DND-41 (cell line): Measurements from ENCODE around the gene ISCU.

Source experiments
- ATAC-seq: fragments of 200-7000 bp; cut with Tn5 transposase; 3 replicates; pipeline ENCODE4 v1.9.1; 2021; ENCODE audit warnings: low read depth; ENCODE audit not compliant: insufficient read depth
- DNase-seq: peaks from one replicate; pipeline ENCODE4 v3.0.0-alpha.2; 2020
- H2AFZ ChIP-seq: 2 replicates; pipeline ENCODE4 v1.6.0; 2012; ENCODE audit warnings: low read depth, low read length
- H3K27ac ChIP-seq: 2 replicates; pipeline ENCODE4 v1.5.1; 2012; ENCODE audit warnings: low read length, inconsistent platforms
- H3K27me3 ChIP-seq: fragments of 200-600 bp; sonication (generic); 2 replicates; pipeline ENCODE4 v1.6.0; 2012; ENCODE audit warnings: low read length, mild to moderate bottlenecking, inconsistent platforms; ENCODE audit not compliant: insufficient read depth, poor library complexity
- H3K36me3 ChIP-seq: 2 replicates; pipeline ENCODE4 v1.5.1; 2012; ENCODE audit warnings: low read length, inconsistent platforms; ENCODE audit not compliant: insufficient read depth
- H3K4me1 ChIP-seq: 2 replicates; pipeline ENCODE4 v1.5.1; 2012; ENCODE audit warnings: mild to moderate bottlenecking, low read length; ENCODE audit not compliant: insufficient read depth
- H3K4me2 ChIP-seq: 2 replicates; pipeline ENCODE4 v1.6.0; 2012; ENCODE audit warnings: mild to moderate bottlenecking, moderate library complexity, low read length, inconsistent platforms; ENCODE audit not compliant: insufficient read depth
- H3K4me3 ChIP-seq, 2 experiments: fragments of 200-600 bp in 1 of 2; shearing (Covaris generic) in 1 of 2; 2 replicates each; pipeline ENCODE4 v1.5.1; 2012 to 2016; ENCODE audit warnings: inconsistent platforms in 2 of 2, low read length in 2 of 2, mild to moderate bottlenecking in 2 of 2, low read depth in 1 of 2, moderate library complexity in 1 of 2
- H3K79me2 ChIP-seq: 2 replicates; pipeline ENCODE4 v1.6.0; 2012; ENCODE audit warnings: low read length, inconsistent platforms; ENCODE audit not compliant: insufficient read depth
- H3K9ac ChIP-seq: 2 replicates; pipeline ENCODE4 v1.6.0; 2012; ENCODE audit warnings: low read depth, mild to moderate bottlenecking, inconsistent platforms, low read length, moderate library complexity
- H3K9me3 ChIP-seq: 2 replicates; pipeline ENCODE4 v1.5.1; 2012; ENCODE audit warnings: low read length, moderate library complexity, mild to moderate bottlenecking, inconsistent platforms; ENCODE audit not compliant: insufficient read depth, severe bottlenecking
- H4K20me1 ChIP-seq: 2 replicates; pipeline ENCODE4 v1.6.0; 2012; ENCODE audit warnings: low read length; ENCODE audit not compliant: insufficient read depth
- CTCF ChIP-seq: IDR thresholded peaks from 2 replicates; pipeline ENCODE4 v1.5.1; 2012; ENCODE audit warnings: borderline replicate concordance, low read length, moderate library complexity, mild to moderate bottlenecking; ENCODE audit not compliant: poor library complexity, severe bottlenecking; ENCODE audit errors: extremely low read depth
- EZH2 ChIP-seq: IDR thresholded peaks from 3 replicates; pipeline ENCODE4 v1.6.1; 2012; ENCODE audit warnings: borderline replicate concordance, low read depth, mild to moderate bottlenecking, moderate library complexity, low read length, inconsistent platforms; ENCODE audit not compliant: severe bottlenecking

Gene ISCU

GRCh38 chr12:108599541-108599940 is 37.1 kb downstream of the ISCU start:
- H3K4me1 ChIP-seq = no peaks in the 10 kb centered on the region
- H3K79me2 ChIP-seq = no peaks in the 10 kb centered on the region
- no peak overlapping the region for H2AFZ ChIP-seq
- no peak overlapping the region for H3K27ac ChIP-seq
- no peaks in the 10 kb centered on the region for H3K9me3 ChIP-seq
- TF ChIP-seq CTCF = no peak
- TF ChIP-seq EZH2 = no peak
- no peak overlapping the region for H3K4me3 ChIP-seq
- H3K27me3 ChIP-seq = no peaks in the 10 kb centered on the region
- no peak overlapping the region for H3K9ac ChIP-seq
- no peaks in the 10 kb centered on the region for H4K20me1 ChIP-seq
- ATAC-seq = no peak
- no peak overlapping the region for H3K4me2 ChIP-seq
- no peaks in the 10 kb centered on the region for H3K36me3 ChIP-seq
- no peak for DNase-seq

- Histone ChIP-seq H3K9me3 (no peaks in the 10 kb centered on the region), H3K4me1 (no peaks in the 10 kb centered on the region), H3K4me3 (no peak overlapping the region), H4K20me1 (no peaks in the 10 kb centered on the region), H3K27me3 (no peaks in the 10 kb centered on the region), H3K27ac (no peak overlapping the region), H3K9ac (no peak overlapping the region), H3K4me2 (no peak overlapping the region), H3K36me3 (no peaks in the 10 kb centered on the region), H3K79me2 (no peaks in the 10 kb centered on the region), H2AFZ (no peak overlapping the region)
- no peak for TF ChIP-seq EZH2
- no peak for TF ChIP-seq CTCF
- ATAC-seq (no peak), DNase-seq (no peak)
Measured at GRCh38 chr12:108599948-108600701, 37.7 kb downstream of the ISCU start.

- no peaks in the 10 kb centered on the region for H3K27me3 ChIP-seq
- H3K27ac ChIP-seq = no peak overlapping the region
- no peaks in the 10 kb centered on the region for H3K9me3 ChIP-seq
- H2AFZ ChIP-seq = no peak overlapping the region
- no peak overlapping the region for H3K4me2 ChIP-seq
- DNase-seq (no peak), ATAC-seq (no peak)
- no peaks in the 10 kb centered on the region for H4K20me1 ChIP-seq
- H3K36me3 ChIP-seq = no peaks in the 10 kb centered on the region
- H3K79me2 ChIP-seq = no peaks in the 10 kb centered on the region
- TF ChIP-seq CTCF (no peak), EZH2 (no peak)
- H3K9ac ChIP-seq = no peak overlapping the region
- H3K4me3 ChIP-seq = no peak overlapping the region
- no peaks in the 10 kb centered on the region for H3K4me1 ChIP-seq
Measured at GRCh38 chr12:108600702-108601007, 38.3 kb downstream of the ISCU start.

GRCh38 chr12:108602209-108602705 is 39.9 kb downstream of the ISCU start:
- H3K27me3 ChIP-seq = no peaks in the 10 kb centered on the region
- no peaks in the 10 kb centered on the region for H3K9me3 ChIP-seq
- H4K20me1 ChIP-seq = no peaks in the 10 kb centered on the region
- ATAC-seq (no peak), DNase-seq (no peak)
- no peak overlapping the region for H3K4me3 ChIP-seq
- no peak overlapping the region for H3K27ac ChIP-seq
- no peak overlapping the region for H3K9ac ChIP-seq
- no peaks in the 10 kb centered on the region for H3K36me3 ChIP-seq
- H3K4me1 ChIP-seq = no peaks in the 10 kb centered on the region
- no peak overlapping the region for H3K4me2 ChIP-seq
- no peak overlapping the region for H2AFZ ChIP-seq
- no peak for TF ChIP-seq EZH2
- TF ChIP-seq CTCF = no peak
- no peaks in the 10 kb centered on the region for H3K79me2 ChIP-seq
